ENCODE measurements around the gene PSMA4.

GRCh38 chr15:78542647-78543046 lies 2.4 kb downstream of the PSMA4 start:
- TF ChIP-seq GABPA (IDR thresholded peaks at IDR 0.05; ENCODE audit: borderline replicate concordance, insufficient read depth, low read length) (no peak), CTCF (IDR thresholded peaks at IDR 0.05; ENCODE audit: control extremely low read depth in 1 of 3, insufficient read depth in 1 of 3, low read depth in 1 of 3, low read length in 3 of 3) (no peak), RNF2 (IDR thresholded peaks at IDR 0.05; ENCODE audit: borderline replicate concordance, low read depth, low read length, missing control alignments, poor library complexity, severe bottlenecking) (no peak), POLR2A (IDR thresholded peaks at IDR 0.05; ENCODE audit: control extremely low read depth in 1 of 2, low read depth in 2 of 2, low read length in 2 of 2) (no peak), USF2 (IDR thresholded peaks at IDR 0.05; ENCODE audit: low read length) (no peak), YY1 (IDR thresholded peaks at IDR 0.05; ENCODE audit: low read depth, low read length) (no peak), KDM5A (IDR thresholded peaks at IDR 0.05; ENCODE audit: low read length) (no peak)

Measured in H1 (cell line).